ENCODE data around the gene EYA2.

EYA2 gene

DNA sequence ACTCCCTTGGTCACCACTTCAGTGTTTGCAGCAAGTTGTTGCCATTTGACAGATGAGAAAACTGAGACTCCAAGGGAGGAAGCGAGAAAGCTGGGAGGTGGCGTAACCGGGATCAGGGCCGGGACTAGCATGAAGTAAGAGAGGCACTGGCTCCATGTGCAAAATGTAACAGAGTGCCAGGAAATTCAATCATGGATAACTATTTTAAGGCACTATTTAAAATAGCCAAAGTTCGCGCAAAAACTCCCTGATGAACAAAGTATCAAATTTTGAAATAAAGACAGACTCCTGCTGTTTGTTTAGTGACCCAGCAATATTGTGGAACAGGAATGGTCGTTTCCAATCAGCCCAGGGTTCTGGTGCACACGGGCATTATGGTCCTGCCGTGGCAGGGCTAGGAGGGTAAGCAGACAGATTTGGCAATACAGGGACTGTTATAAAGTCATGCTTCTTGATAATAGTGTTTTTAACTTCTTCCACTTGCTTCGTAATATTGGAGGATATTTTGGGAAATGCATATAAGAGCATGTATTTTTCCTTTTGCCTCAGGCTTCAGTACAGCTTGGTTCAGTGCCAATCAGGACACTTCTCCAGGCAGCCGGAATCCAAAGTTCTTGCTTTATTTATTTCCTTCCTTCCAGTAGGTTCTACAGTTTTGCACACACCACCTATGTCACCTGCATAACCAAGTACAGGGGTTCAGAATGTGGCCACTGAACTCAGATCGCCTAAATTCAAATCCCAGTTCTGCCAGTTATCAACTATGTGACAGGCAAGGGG is 141.6 kb downstream of the EYA2 start:
- no peak for DNase-seq (ENCODE audit: low read depth, low spot score)

DNA sequence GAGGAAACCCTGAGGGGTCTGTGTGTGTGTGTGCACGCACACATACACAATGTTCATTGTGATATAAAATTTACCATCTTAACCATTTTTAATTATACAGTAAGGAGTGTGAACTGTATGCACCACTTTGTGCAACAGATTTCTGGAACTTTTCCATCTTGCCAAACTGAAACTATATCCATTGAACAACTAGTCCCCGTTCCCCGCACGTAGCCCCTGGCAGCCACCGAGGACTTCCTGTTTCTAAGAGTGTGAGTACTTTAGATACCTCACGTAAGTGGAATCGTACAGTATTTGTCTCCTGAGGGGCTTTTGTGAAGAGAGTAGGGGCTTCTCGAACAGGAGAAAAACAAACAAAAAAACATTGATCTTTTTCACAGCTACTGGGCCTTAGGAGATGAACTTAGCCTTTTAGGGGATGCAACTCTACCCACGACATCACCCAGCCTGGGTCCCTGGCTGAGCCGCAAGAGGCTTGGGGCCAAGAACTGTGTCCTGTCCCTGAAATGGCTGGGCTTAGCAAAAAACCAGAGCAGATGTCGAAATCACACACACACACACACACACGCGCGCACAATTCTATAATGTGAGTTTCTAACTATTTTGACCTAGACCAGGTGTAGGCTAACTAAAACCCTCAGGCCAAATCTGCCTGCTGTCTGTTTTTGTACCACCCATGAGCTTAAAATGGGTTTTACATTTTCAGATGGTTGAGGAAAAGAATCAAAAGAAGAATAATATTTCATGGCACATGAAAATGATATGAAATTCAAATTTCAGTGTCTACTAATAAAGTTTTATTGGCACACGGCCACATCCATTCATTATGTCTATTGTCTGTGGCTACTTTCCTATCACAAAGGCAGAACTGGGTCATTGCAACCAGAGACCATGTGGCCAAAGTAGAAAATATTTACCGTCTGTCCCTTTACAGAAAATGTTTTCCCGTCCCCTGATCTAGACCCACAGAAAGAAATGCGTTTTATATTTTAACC is 144.2 kb downstream of the EYA2 start:
- DNase-seq (ENCODE audit: low read depth, low spot score): no peak

DNA sequence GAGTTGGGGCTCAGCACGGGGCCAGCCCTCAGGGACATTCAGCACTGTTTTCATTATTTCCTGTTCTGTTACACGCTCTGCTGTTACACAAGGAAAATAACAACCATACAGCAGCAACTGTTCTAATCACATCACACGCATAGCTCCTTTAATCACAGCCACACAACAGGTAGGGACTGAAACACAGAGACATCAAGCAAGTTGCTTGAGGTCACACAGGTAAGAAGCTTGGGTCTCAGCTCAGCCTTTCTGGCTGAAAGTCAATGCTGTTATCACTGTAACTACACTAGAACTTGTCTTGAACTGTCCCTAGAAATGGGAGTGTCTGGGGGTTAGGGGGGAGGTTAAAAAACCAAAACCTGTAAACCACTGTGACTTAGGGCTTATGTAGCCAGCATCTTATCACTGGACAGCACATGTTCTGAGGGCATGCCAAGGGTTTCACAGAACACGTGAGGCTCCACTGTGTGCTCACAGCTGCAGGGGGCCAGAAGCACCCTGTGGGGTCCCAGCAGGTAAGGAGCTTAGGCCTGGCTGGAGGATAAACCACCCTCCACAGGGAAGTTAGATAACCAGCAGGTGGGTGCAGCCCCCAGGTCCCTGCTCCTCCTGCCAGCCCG is 146.0 kb downstream of the EYA2 start:
- no peak for DNase-seq (ENCODE audit: low read depth, low spot score)

DNA sequence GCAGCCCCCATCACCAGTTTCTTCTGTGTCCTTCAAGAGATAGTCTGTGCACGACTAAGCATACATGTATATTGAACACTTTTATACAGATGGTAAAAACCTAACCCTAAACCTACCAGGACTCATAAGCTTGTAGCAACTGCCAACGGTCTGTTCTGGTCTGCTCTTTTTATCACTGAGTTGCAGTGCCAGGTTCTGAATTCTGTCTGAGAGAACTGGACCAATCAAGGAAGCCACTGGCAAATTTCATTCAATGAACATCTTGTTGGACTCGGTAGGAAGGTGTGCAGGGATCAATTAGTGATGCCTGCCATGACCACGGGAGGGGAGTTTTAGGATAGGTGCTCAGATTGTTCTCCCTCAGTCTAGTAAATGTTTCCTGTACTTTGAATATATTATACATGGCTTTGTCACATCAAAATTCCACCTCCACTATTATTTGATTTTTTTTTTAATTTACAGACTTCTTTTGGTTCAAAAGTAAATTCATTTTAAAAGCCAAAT is 146.8 kb downstream of the EYA2 start:
- DNase-seq (ENCODE audit: low read depth, low spot score): no peak

DNA sequence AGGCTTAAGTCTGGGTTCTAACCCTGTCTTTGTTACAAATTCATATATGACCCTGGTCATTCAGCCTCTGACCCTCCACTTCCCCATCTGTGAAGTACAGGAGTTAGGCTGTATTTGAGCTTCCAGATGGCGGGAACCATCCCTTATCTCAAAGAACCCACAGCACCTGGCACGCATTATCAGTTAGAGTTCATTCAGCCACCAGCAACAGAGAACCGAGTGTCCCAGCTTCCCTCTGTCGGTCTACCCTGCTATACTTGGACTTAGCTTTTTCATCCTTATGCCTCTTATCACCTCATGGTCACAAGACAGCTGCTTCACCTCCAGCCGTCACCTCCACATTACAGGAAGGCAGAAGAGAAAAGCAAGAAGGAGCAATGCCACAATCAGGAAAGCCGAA is 147.8 kb downstream of the EYA2 start:
- no peak for DNase-seq (ENCODE audit: low read depth, low spot score)

DNA sequence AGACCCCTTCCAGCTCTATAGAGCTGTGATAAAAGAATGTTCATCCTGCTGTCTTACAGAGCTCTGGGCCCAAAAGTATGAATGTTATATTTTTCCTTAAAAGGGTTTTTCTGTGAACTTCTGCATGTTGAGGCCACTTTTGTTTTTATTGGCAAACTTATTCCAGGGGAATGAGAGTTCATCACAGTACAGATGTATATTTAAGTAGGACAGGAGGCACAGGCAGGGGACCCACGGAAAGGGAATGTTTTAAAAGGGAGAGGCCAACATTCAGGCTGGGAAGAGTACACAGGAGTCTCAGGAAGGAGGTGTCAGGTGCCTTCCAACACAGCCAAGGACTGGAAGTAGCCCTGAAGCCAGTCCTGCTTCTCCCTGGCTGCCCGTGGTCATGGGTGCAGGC is 148.4 kb downstream of the EYA2 start:
- no peak for DNase-seq (ENCODE audit: low read depth, low spot score)

DNA sequence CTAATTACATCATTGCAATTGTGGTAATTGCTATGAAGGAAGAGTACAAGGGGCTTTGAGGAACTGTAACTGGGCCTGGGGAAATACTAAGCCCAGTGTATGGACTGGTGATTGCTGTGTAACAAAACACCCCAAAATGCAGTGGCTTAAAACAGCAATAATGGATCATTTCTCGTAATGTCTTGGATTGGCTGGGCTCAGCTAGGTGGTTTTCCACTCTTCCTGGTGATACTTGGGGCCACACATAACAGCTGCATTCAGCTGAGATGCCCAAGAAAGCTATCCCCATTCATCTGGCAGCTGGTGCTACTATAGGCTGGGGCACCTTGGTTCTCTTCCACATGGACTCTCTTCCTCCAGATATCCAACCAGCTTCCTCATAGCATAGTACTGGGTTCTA is 150.3 kb downstream of the EYA2 start:
- DNase-seq (ENCODE audit: low read depth, low spot score): no peak

DNA sequence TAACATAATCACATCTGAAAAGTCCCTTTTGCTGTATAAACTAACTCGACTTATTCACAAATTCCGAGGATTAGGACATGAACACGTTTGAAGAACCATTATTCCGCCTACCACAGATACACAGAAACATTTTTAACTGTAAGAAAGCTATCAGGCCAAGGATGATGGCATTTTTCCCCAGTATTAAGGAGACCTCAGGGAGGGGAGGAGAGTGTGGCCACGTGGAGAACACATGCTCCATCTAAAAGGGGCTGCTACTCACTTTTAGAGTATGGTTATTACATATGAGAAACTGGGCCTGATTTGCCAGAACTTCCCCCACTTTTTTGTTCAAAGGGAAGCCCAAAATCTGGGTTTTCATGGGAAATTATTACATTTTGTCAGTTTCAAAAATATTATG is 153.4 kb downstream of the EYA2 start:
- DNase-seq (ENCODE audit: low read depth, low spot score): no peak

DNA sequence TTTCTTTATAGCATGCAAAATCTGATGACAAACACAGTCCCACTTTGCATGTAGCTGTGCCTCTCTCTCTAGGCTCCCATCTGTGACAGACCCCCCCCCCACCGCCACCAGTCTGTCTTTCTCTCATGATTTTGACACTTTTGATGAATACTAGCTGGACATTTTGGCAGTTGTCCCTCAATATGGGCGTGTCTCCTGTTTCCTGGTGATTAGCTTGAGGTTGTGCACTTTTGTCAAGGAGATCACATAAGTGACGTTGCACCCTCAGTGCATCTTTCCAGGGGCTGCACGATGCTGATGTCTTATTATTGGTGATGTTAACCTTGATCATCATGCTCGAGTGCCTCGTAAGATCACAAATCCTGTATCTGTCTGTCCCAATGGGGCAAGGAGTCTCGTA is 155.1 kb downstream of the EYA2 start:
- no peak for DNase-seq (ENCODE audit: low read depth, low spot score)

DNA sequence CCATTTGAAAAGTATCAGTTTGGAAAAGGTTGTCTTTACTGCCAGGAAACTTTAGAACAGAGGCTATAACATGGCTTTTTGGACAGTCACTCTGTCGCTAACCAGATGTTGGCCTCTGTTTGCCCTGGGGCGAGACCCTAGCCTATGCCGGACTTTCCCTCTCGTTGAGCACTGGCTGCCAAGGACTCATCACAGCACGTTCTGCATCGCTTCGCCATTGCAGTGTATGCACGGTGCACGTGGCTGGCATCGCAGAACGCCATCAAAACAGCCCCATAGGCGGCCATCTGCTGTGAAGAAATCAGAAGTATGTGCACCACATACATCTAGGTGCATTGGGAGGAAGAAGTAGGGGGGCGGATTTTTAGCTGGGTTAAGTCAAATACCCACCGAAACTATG is 156.4 kb downstream of the EYA2 start:
- DNase-seq (ENCODE audit: low read depth, low spot score): no peak

DNA sequence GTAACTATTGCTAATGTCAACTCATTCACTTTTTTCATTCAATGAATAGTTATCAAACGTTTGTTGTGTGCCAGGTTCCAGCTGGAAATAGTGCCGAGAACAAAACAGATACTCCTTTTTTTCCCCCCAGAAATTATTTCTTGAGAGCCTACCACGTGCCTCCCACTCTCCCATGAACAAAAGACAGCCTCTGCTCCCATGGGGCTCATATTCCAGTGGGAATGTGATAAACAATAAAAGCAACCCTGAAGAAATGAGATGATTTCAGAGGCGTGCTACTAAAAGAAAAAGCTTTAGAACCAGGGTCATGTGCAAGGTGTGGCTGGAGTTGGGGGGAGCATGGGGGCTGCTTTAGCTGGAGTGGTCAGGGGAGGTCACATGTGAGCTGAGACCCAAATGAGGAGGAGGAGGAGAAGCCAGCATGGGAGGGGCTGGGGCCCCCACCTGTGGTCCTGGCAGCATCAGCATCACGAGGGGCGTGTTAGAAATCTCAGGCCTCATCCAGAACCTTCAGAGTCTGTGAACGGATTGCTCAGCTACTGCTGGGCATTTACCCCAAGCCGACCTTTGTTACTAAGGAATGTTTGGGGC is 157.4 kb downstream of the EYA2 start:
- DNase-seq (ENCODE audit: low read depth, low spot score): no peak

DNA sequence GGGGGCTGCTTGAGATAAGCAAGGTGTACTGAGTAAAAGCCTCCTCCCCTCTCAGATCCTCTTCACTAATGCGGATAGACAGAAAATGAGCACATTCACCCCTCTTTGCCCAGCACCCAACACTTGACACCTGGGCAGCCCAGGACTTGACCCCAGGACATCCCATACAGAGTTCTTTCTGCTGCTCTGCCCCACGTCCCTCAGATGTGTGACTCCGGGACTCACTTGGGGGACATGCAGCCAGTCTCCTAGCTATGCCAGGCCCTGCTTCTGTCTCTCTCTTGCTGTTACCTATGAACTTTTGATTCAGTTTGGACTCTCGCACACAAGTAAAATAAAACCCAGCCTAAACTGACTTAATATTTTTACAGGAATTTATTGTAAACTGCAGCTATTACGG is 159.9 kb downstream of the EYA2 start:
- DNase-seq (ENCODE audit: low read depth, low spot score): no peak

DNA sequence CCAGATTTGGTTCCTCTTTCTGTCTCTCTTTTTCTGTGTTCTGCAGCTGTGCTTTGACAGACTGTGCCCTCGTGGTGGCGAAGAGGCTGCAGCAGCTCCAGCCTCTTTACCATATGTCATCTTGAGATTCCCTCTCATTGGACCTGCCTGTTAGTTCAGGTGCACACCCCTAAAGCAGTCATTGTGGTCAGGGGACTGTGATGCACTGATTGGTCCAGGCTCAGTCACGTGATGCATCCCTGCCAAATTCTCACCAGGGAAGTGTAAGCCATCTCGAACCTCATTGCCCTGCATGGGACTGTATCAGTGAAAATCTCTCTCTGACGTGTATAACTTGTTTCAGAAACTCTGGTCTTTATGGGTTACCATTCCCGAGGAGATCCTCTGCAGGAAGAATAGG is 160.3 kb downstream of the EYA2 start:
- no peak for DNase-seq (ENCODE audit: low read depth, low spot score)

DNA sequence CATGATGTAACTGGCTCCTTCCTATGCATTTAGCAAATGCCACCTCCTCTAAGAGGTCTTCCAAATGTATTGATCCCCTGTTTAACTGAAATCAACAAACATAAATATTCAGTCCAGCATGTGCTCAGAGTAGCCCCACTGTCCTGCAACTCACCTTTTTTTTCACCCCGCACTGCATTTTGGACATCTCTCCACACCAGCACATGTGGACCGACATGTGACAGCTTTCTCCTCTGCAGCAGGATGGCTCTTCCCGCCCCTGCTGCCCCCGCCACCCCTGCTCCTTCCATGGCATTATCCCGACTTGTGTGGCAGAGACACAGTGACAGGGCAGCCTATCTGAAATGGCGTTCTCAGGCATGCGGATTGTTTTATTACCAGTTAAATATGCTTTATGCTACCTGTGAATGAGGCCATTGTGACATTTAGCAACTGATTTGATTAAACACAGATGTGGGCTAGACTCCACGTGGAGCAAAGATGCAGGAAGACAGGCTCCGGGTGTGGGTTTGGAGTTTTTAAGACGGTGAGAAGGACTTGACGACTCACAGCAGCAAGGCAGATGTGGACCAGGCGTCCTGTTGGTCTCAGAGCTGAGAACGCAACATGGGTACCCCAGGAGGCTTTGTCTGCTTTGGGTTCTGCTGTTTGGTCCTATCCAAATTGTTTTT is 161.2 kb downstream of the EYA2 start:
- no peak for DNase-seq (ENCODE audit: low read depth, low spot score)

DNA sequence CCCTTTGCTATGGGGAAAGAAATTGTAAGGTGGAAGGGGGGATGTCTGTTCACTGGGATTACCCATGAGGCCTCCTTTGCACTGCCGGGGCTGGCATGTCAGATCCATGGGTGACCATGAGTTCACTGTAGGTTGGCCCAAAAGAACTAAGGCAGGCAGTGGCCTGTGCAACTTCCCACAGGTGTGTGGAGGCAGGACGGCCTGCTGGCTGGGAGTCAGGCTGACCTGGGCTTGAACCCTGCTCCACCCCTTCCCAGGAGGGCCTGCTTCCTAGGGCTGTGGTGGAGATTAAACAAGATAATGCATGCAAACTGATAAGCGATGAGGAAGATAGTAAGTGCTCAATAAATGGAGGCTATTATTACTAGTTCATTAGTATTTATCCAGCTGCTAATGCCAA is 163.0 kb downstream of the EYA2 start:
- DNase-seq (ENCODE audit: low read depth, low spot score): no peak

DNA sequence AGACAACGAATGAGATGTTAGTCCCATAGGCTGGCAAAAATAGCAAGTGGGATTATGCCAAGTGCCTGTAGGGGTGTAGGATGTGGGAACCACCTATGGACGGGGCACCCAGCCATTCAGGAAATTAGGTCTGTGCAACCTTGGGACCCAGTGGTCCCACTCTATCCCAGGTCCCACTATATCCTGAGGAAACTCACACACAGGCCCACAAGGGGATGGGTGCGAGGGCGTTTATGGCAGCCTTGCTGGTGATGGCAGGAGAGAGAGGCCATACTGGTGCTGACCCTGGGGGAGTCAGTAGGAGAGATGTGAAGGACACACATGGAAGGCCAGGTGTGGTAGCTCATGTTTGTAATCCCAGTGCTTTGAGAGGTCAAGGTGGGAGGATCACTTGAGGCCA is 163.6 kb downstream of the EYA2 start:
- DNase-seq (ENCODE audit: low read depth, low spot score): no peak

DNA sequence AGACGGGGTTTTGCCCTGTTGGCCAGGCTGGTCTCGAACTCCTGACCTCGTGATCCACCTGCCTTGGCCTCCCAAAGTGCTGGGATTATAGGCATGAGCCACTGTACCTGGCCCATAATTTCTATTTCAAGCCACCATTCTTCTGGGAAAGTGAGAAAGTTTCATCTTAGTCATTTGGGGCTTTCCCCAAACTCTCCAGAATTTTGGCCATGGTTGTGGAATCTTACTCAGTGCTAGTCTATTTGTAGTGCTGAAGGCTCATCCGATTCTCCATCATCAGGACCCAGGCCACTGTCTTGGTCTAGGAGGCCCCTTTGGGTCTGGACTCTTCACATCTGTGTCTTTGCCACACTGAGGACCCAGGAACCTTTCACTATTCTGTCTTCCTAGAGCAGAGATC is 164.9 kb downstream of the EYA2 start:
- DNase-seq (ENCODE audit: low read depth, low spot score): no peak

DNA sequence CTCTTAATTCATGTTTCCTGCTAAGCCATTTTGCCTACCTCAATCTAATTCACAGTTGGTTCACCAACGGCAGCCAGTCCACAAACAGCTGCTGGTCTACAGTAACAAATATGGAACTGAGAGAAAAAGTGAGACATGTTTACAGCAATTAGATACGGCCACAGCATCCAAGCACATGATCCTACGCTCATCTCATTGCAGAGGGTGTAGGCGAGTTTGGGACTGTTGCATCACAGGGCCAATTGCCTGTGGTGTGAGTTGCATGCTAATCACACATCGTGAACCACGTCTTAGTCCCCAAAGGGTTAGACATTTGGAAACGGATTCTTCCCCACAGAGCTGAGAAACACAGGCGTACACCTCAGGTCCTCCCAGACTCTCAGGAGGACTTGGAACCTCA is 166.9 kb downstream of the EYA2 start:
- no peak for DNase-seq (ENCODE audit: low read depth, low spot score)

DNA sequence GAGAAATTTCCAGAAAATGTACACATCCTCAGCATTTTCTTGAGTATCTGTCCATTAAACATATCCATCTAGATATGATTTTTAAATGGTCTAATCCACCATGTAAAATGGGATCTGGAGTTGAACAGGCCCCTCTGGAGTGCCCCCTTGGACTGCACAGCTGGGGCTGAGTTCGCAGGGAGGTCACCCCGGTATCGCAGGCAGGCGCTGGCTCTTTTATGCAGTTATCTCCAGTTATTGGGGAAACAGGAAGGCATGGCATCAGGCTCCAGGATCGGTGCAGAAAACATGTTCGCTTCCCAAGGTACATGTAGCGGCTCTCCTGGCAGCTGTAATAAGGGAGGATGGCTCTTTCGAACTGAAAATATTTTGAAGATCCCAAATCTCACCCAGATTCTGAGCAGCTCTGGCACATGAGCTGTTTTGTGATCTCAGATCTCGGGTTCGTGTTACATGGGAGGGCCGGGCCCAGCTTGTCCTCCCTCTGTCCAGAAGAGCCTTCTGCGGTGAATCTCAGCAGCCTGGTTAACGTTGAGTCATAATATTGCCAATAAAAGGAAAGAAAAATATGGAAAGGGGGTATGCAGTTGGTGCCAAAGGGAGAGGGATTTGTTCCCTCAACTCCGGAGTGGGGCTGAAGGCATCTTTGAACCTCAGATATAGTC is 167.7 kb downstream of the EYA2 start:
- no peak for DNase-seq (ENCODE audit: low read depth, low spot score)

DNA sequence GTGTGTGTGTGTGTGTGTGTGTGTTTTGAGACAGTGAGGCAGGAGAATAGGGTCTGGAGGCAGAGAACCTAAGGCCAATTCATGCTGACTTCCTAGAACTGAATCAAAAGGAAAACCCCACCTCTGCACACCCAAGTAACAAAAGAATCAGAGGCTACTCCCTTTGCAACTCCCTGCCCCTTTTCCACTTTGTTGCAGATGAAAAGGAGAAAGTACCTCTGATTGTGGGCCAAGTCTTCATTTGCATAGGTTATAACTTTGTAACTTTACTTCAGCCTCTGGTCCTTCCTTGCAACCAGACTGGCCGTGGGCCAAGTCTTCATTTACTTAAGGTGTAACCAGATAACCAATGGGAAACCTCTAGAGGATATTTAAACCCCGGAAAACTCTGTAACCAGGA is 168.8 kb downstream of the EYA2 start:
- no peak for DNase-seq (ENCODE audit: low read depth, low spot score)

DNA sequence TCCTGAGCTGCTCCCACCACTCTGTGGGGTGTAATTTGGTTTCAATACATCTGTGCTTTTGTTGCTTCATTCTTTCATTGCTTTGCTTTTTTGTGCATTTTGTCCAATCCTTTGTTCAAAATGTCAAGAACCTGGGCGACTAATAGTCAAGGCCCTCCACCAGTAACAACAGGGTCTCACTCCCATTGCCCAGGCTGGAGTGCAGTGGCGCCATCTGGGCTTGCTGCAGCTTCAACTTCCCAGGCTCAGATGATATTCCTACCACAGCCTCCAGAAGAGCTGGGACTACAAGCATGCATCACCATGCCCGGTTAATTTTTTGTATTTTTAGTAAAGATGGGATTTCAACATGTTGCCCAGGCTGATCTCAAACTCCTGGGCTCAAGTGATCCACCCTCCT is 169.2 kb downstream of the EYA2 start:
- DNase-seq (ENCODE audit: low read depth, low spot score): no peak
